GM19455 (cell line): Measurements from ENCODE around the gene LUZP1.
"Not testable (repeated sequence)": the region's sequence is repeated elsewhere in the genome, so short reads cannot be mapped to it uniquely, and the experiment has no call there.

Experiments
- ATAC-seq: cut with Tn5 transposase; IDR thresholded peaks from one replicate; pipeline ENCODE4 v1.9.1; 2021; ENCODE audit not compliant: unreplicated experiment

LUZP1 gene

GRCh38 chr1:23188936-23189452, 20.3 kb upstream of the LUZP1 start:
- not testable (repeated sequence) for ATAC-seq

GRCh38 chr1:23188434-23188884, 19.8 kb upstream of the LUZP1 start:
- ATAC-seq: no peak

GRCh38 chr1:23187637-23188036, 19.0 kb upstream of the LUZP1 start:
- ATAC-seq: no peak

GRCh38 chr1:23185381-23185780, 16.7 kb upstream of the LUZP1 start:
- no peak for ATAC-seq

GRCh38 chr1:23184212-23184934, 15.7 kb upstream of the LUZP1 start:
- ATAC-seq: no peak

GRCh38 chr1:23179862-23180261, 11.2 kb upstream of the LUZP1 start:
- ATAC-seq: no peak

- no peak for ATAC-seq
These were observed 10.3 kb upstream of the LUZP1 start for GRCh38 chr1:23178950-23179349.

GRCh38 chr1:23178414-23178813, 9.8 kb upstream of the LUZP1 start:
- ATAC-seq: no peak

GRCh38 chr1:23177438-23178380, 9.1 kb upstream of the LUZP1 start:
- no peak for ATAC-seq

- ATAC-seq: no peak
These were observed 8.4 kb upstream of the LUZP1 start for GRCh38 chr1:23177031-23177430.

- no peak for ATAC-seq
These were observed 5.9 kb upstream of the LUZP1 start for GRCh38 chr1:23174426-23175110.

- no peak for ATAC-seq
These were observed 2.6 kb upstream of the LUZP1 start for GRCh38 chr1:23171181-23171755.

- no peak for ATAC-seq
These were observed 1.2 kb upstream of the LUZP1 start for GRCh38 chr1:23169727-23170335.

- ATAC-seq: no peak
These were observed 529 bp upstream of the LUZP1 start for GRCh38 chr1:23169195-23169575.

- no peak for ATAC-seq
These were observed 594 bp downstream of the LUZP1 start for GRCh38 chr1:23168079-23168444.

GRCh38 chr1:23167353-23168078, 1.1 kb downstream of the LUZP1 start:
- no peak for ATAC-seq

- ATAC-seq: no peak
These were observed 1.8 kb downstream of the LUZP1 start for GRCh38 chr1:23166854-23167253.

GRCh38 chr1:23163395-23163794, 5.3 kb downstream of the LUZP1 start:
- ATAC-seq: no peak

- ATAC-seq: no peak
These were observed 8.4 kb downstream of the LUZP1 start for GRCh38 chr1:23159963-23160877.
